Right atrium auricular region (tissue), 2 donors: Measurements from ENCODE around the gene PPP4R1. TPM values are rescaled to one million over a fixed set of nuclear protein-coding genes. Genes with fewer than 3 reads are reported as not detected.

Source experiments
- DNase-seq: peaks from one replicate; pipeline ENCODE4 v3.0.0-alpha.2; 2019; ENCODE audit warnings: low spot score
- H3K27ac ChIP-seq, 2 donors: fragments of 200-600 bp; sonication (generic); 1 replicate in 1 of 2; 2 replicates in 1 of 2; pipeline ENCODE4 v1.5.1; 2016 to 2019
- H3K27me3 ChIP-seq, 2 donors: fragments of 200-600 bp; sonication (generic); one replicate each; pipeline versions ENCODE4 v1.5.1 to v1.6.0; 2017 to 2019
- H3K36me3 ChIP-seq: fragments of 200-600 bp; sonication (generic); one replicate; pipeline ENCODE4 v1.5.1; 2016
- H3K4me1 ChIP-seq, 2 donors: fragments of 200-600 bp; sonication (generic); one replicate each; pipeline versions ENCODE4 v1.5.1 to v1.6.0; 2017 to 2019
- H3K4me3 ChIP-seq, 2 donors: fragments of 200-600 bp; sonication (generic); 1 replicate in 1 of 2; 2 replicates in 1 of 2; pipeline ENCODE4 v1.5.1; 2017 to 2019; ENCODE audit warnings: mild to moderate bottlenecking in 1 of 2, moderate library complexity in 1 of 2
- H3K9me3 ChIP-seq, 2 donors: fragments of 200-600 bp; sonication (generic); one replicate each; pipeline ENCODE4 v1.5.1; 2019
- total RNA-seq, 2 donors: library from RNA; depleted of rRNA; stranded (reverse); fragments of >200 nt; gene quantifications; one replicate each; pipeline ENCODE4 v1.1.0, GENCODE V29; 2016
- TF ChIP-seq, protein P1 (sequence below), 2 donors: fragments of 200-600 bp; sonication (generic); IDR thresholded peaks; one replicate each; pipeline ENCODE4 v1.5.1; 2019; ENCODE audit warnings: antibody characterized with exemption in 2 of 2

The PPP4R1 gene
- total RNA-seq, 2 donors from 2014 or later, result 38.9 to 51.4 TPM

DNA sequence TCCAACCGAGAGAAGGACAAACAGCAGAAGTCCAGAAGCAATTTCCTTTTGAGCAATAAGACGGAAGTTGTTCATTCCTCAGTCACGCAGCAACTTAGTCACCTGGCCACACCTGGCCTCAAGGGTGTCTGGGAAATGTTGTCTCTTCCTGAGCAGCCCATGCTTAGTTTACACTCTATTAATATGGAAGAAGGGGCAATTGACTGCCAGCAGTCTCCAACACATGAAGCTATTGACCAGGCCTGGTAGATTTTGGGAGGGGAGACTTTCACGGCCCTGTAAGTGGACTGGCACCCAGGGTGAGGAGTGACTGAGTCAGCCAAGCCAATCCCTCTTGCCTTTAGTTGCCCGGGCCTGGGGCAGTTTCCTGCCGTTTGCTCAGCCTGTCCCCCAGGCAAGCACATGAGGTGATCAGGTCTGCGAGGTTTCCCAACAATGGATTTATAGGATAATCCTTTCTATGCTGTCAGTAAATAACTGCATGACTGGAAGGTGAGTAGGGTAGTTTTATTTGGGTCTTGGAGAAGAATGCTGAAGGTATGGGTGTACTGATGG lies 43.8 kb upstream of the PPP4R1 start:
- TF ChIP-seq, protein P1, sequence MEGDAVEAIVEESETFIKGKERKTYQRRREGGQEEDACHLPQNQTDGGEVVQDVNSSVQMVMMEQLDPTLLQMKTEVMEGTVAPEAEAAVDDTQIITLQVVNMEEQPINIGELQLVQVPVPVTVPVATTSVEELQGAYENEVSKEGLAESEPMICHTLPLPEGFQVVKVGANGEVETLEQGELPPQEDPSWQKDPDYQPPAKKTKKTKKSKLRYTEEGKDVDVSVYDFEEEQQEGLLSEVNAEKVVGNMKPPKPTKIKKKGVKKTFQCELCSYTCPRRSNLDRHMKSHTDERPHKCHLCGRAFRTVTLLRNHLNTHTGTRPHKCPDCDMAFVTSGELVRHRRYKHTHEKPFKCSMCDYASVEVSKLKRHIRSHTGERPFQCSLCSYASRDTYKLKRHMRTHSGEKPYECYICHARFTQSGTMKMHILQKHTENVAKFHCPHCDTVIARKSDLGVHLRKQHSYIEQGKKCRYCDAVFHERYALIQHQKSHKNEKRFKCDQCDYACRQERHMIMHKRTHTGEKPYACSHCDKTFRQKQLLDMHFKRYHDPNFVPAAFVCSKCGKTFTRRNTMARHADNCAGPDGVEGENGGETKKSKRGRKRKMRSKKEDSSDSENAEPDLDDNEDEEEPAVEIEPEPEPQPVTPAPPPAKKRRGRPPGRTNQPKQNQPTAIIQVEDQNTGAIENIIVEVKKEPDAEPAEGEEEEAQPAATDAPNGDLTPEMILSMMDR (IDR thresholded peaks at IDR 0.05), result no peak
- Histone ChIP-seq H3K4me1 (no peaks in the 10 kb centered on the region), H3K9me3 (no peaks in the 10 kb centered on the region), H3K36me3 (no peaks in the 10 kb centered on the region), H3K27ac (no peak overlapping the region), H3K4me3 (no peak overlapping the region), H3K27me3 (no peaks in the 10 kb centered on the region)
- no peak for DNase-seq

- Histone ChIP-seq H3K27ac (no peak overlapping the region), H3K27me3 (no peaks in the 10 kb centered on the region), H3K36me3 (no peaks in the 10 kb centered on the region), H3K4me1 (no peaks in the 10 kb centered on the region), H3K4me3 (no peak overlapping the region), H3K9me3 (no peaks in the 10 kb centered on the region)
- DNase-seq, result no peak
- TF ChIP-seq, protein P1 (IDR thresholded peaks at IDR 0.05), result no peak
Observed at GRCh38 chr18:9655232-9655767, 40.9 kb upstream of the PPP4R1 start.

DNA sequence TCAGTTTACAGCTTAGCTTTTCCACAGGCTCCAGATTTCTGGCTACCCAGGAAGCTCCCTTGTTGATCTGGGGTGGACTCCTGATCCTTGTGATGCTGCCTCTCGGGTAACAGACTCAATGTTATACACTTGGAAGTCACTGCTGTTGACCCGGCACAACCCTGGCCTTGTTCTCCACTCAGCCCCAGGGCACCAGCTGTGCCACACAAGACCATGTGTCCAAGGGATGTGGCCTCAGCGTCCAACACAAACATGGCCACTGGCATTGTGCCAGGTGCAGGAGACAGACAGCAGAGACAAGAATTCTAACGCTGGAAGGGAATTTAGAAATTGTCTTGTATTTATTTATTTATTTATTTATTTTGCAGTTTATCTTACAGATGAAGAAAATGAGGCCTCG lies 39.0 kb upstream of the PPP4R1 start:
- H3K4me1 ChIP-seq, result no peaks in the 10 kb centered on the region
- H3K27me3 ChIP-seq, result no peaks in the 10 kb centered on the region
- no peak for DNase-seq
- no peaks in the 10 kb centered on the region for H3K36me3 ChIP-seq
- H3K4me3 ChIP-seq, result no peak overlapping the region
- TF ChIP-seq, protein P1 (IDR thresholded peaks at IDR 0.05), result no peak
- H3K27ac ChIP-seq, result no peak overlapping the region
- H3K9me3 ChIP-seq, result no peaks in the 10 kb centered on the region

GRCh38 chr18:9649164-9649540 lies 34.8 kb upstream of the PPP4R1 start:
- H3K36me3 ChIP-seq, result no peaks in the 10 kb centered on the region
- no peak for DNase-seq
- no peaks in the 10 kb centered on the region for H3K4me1 ChIP-seq
- no peaks in the 10 kb centered on the region for H3K27me3 ChIP-seq
- H3K27ac ChIP-seq, result no peak overlapping the region
- TF ChIP-seq, protein P1 (IDR thresholded peaks at IDR 0.05), result no peak
- no peak overlapping the region for H3K4me3 ChIP-seq
- H3K9me3 ChIP-seq, result no peaks in the 10 kb centered on the region

- H3K27me3 ChIP-seq, result no peaks in the 10 kb centered on the region
- H3K36me3 ChIP-seq, result no peaks in the 10 kb centered on the region
- no peaks in the 10 kb centered on the region for H3K9me3 ChIP-seq
- DNase-seq, result no peak
- H3K4me3 ChIP-seq, result no peak overlapping the region
- TF ChIP-seq, protein P1 (IDR thresholded peaks at IDR 0.05), result no peak
- peaks cover 0 to 1% of the 10 kb centered on the region in 2 donors for H3K4me1 ChIP-seq
- no peak overlapping the region for H3K27ac ChIP-seq
Observed at GRCh38 chr18:9648431-9649163, 34.2 kb upstream of the PPP4R1 start.
